HG02763 (cell line): ENCODE data around the gene BRD3OS.
"Not testable (repeated sequence)": the region's sequence is repeated elsewhere in the genome, so short reads cannot be mapped to it uniquely, and the experiment has no call there.

Experiments
- ATAC-seq: cut with Tn5 transposase; IDR thresholded peaks from one replicate; pipeline ENCODE4 v1.9.1; 2021; ENCODE audit warnings: mild to moderate bottlenecking, moderate library complexity; ENCODE audit not compliant: unreplicated experiment

BRD3OS gene

DNA sequence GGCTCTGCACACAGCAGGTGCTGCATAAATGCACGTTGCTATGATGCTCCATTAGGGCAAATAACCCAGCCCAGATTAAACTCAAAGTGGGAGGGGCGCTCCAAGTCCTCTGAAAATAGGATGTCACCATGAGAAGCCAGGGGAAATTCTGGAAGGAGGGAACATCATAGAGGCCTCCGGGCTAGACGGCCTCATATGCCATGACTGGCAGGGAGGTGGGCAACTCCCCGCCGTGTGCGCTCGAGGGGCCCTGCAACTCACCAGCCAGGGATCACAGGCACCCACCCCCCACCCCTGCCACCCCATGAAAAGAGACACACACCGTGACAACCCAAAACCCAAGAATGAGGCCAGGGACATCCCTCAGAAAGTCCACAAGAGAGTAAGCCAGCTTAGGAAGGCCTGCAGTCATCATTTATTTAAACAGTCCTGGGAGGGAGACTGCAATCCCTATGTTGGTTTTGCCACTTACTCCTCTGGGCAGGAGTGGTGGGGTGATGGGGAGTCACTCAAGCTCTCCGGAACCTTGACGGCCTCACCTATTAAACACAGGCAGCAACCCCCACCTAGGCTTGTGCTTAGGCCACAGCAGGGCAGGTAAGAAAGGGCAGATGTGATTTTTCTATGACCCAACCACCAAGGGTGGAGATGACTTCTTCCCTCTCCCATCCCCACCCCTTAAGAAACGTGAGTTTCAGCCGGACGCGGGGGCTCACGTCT is 37.2 kb upstream of the BRD3OS start:
- ATAC-seq = no peak

DNA sequence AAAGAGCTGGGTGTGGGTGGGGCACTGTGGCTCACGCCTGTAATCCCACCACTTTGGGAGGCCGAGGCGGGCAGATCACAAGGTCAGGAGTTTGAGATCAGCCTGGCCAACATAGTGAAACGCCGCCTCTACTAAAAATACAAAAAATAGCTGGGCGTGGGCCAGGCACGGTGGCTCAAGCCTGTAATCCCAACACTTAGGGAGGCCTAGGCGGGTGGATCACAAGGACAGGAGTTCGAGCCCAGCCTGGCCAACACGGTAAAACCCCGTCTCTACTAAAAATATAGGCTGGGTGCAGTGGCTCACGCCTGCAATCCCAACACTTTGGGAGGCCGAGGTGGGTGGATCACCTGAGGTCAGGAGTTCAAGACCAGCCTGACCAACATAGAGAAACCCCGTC is 36.5 kb upstream of the BRD3OS start:
- ATAC-seq = not testable (repeated sequence)

DNA sequence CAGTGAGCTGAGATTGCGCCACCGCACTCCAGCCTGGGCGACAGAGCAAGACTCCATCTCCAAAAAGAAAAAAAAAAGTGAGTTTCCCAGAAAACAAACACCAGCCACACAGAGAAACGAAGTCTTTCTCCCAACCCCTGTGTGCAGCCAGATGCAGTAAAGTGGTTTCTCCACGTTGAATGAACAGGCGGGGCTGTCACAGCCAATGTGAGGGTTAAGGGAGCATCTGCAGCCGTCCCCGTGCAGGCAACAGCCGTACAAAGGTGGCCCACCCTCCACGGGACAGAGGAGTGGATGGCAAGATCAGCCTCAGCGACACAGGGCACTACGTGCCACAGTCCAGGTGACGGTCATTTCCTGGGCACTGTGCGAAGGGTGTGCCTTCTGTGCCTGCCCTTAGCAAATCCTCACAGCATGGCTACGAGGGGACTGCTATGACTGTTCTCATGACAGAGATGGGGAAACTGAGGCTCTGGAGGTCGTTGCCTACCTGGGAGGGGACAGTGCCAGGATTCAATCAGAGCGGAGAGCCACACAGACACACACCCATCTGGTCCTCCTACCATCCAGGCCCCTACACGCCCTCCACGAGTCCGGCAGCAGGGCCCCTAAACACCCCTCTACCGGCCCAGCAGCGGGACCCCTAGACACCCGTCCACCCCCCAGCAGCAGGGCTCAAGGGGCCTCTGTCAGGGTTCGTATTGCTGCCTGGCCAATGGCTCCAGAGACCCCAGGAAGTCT is 35.5 kb upstream of the BRD3OS start:
- ATAC-seq = no peak

DNA sequence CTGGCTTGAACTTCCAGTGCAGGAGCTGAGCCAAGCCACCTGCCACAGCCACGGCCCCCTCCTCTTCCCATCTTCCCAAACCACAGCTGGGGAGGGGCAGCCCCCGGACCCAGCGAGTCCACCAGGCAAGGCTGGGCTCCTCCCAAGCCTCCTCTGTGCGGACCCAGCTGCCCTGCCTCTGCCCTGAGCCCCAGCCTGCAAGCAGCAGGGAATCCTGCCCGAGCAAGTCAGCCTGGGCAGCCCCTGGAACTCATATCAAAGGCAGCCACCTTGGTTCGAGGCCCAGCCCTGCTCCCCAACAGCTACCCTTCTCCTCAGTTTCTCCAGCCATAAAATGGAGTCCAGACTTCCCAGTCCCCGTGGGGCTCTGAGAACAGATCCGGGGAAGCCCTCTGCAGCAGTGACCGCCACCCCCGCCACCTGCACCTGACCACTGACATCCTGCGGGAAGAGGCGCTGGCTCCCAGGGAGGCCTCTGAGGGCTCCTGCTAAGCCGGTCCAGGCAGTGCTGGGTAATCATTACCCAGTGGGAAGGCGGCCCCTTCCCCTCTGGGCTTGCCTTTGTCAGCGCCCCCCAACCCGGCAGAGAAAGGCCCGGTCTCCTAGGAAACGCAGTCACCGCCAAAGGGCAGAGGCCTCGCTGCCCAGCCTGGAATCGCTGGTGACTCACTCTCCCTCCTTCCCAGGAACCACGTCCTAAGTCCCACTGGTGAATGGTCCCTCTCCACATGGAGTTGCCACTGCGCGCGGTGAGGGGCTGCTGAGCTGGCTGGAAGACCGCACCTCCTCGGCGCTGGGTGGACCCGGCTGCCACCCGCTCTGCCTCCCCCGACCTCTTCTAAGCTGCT is 34.7 kb upstream of the BRD3OS start:
- no peak for ATAC-seq

DNA sequence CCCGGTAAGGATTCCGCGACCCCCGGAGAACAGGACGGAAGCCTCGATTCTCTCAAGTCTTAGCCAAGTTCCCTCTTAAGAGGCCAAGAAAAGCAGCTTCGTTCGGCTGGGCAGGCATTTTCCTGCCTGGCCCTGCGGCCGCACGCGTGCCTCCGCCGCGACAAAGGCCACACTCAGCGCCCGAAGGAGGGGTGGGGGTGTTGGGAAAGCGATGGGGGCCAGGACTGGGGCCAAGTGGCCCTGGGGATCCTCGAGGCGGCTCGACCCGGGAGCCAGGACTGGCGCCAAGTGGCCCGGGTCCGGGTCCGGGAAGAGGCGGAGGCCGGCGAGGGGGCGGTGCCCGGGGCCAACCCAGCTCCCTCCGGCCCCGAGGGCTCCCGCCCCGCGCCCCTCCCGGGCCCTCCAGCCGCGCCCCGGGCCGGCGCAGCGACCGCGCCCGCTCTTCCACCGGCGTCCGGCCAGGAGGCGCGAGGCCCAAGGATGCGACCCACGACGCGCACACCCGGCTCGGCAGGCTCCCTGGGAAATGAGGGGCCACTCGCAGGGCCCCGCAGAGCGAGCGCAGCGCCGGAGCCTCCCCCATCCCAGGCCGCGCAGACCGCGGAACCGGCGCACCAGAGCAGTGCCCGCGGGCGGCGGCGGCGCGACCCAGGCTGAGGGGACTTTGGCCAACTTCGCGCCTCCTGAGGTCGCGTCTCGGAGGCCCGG is 33.9 kb upstream of the BRD3OS start:
- ATAC-seq = peak; percentile 3

DNA sequence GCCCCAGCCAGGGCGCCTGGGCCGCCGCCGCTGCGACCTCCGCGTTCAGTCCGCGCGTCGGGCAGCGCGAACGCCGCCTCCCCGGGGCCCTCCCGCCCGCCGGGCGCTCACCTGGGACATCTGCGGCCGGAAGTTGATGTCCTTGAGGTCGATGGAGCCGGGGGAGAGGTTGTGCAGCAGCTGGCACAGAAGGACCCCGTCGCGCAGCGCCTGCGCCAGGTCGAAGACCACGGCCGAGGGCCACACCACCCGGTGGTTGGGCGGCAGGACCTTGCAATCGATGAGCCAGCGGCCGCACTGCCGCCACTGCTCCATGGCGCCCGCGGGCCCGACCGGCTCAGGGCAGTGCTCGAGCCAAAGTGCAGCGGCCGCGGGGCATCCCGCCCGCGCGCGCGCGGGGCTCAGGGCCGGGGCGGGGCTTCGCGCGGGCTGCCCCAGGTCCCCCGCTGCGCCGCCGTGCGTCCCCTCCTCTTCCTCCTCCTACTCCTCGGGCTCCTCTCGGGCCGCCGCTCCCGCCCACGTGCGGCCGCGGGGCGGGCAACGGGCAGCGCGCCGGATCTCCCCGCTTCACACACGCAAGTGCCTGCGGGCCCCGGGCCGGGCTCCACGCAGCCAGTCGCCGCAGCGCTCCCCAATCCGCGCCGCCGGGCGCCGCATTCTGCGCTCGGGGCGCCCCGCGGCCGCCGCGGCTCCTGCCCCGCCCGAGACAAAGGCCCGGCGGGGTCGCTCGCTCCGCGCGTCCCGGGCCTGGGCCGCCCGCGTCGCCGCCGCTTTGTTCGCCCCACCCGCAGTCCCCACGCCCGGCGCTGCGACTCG is 33.1 kb upstream of the BRD3OS start, which contains the start of gene VAV2:
Gene VAV2 (minus strand): TSS at position 361 of the 816 bp plus-strand sequence. CDS start 46 bp downstream, at position 315.
- peak; percentile 51 for ATAC-seq

DNA sequence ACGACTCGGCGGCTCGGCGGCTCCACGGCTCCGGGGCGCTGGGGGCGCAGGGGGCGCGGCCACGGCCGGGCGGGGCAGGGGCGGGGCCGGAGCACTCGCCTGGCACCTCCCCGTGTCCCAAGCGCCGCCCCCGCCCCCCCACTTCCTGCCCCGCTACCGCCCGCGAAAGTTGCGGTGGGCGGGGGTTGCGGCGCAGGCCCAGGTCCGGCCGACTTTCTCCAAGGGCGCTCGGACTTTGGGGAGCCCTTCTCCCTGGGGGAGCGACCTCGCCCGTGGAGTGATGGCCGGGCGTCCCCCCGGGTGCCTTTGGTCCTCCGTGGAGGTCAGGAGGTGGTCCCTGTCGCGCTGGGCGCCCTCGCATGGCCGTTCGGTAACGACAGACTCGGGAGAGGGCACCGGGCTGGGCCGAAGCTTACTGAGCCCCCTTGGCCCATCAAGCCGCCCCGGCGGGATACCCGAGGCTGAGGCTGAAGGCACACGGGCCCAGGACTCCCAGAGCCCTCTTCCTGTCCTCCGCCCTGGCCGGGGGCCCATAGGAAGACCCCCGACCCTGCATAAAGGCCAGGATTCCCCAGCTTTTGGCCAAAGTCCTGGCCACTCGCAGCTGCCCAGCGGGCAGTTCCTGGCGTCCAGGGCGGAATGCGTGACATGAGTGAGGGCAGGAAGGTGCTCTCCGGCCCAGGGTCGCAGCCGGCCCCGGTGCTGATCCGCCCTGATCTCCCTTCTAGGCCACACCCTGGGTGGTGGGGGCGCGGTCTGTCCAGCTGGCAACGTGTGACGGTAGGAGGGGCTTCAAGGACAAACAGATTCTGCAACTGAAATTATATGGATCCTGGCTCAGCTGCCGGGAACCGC is 32.3 kb upstream of the BRD3OS start:
- peak; percentile 48 for ATAC-seq

DNA sequence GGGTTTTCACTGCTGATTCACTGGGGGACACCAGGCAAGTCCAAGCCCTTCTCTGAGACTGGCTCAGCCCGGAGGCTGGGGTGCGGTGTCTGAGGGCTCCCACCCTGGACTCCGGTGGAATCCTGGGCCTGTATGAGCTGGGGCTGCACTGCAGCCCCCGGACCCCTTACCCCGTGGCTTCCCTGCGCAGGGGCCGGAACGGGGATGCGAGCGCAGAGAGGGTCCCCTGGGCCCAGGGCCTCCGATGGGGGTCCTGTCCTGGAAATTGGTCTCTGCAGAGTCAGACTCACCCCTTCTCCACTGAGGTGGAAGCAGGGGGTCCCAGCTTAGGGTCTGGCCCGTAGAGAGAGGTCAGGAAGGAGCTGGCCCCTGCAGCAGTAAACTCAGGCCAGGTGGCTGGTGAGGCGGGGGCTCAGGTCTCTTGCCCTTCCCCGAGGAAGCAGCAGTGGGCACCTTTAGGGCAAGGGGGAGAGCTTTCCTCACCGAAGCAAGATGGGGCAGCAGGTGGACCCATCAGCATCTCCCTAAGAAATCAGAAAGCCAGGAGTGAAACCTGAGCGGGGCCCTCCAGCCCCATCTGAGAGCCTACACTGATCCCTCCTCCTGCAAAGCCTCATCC is 31.5 kb upstream of the BRD3OS start:
- ATAC-seq = no peak

DNA sequence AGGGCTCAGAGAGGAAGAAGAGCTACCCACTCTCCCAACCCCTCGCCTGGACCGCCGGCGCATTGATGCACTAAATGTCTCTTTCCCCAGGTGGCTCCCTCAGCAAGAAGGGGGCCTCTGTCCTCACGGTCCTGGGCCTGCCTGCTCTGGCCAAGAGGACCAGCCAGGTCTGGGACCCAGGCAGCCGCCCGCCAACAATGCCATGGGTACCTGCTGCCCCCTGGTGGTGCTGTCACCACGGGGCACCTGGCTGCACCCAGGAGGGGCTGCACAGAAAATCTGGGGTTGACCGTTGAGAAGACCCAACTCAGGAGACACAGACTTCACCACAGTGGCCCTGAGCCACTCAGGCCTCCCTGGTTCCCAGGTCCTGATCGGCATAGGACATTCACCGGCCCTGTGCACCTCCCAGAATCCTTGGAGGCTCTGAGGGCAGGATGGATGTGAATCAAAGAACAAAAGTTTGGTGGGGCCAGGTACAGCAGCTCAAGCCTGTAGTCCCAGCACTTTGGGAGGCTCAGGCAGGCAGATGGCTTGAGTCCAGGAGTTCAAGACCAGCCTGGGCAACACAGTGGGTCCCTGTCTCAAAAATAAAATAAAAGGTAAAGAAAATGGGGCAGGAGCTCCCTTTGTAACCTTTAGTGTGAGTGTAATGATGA is 30.8 kb upstream of the BRD3OS start:
- no peak for ATAC-seq

DNA sequence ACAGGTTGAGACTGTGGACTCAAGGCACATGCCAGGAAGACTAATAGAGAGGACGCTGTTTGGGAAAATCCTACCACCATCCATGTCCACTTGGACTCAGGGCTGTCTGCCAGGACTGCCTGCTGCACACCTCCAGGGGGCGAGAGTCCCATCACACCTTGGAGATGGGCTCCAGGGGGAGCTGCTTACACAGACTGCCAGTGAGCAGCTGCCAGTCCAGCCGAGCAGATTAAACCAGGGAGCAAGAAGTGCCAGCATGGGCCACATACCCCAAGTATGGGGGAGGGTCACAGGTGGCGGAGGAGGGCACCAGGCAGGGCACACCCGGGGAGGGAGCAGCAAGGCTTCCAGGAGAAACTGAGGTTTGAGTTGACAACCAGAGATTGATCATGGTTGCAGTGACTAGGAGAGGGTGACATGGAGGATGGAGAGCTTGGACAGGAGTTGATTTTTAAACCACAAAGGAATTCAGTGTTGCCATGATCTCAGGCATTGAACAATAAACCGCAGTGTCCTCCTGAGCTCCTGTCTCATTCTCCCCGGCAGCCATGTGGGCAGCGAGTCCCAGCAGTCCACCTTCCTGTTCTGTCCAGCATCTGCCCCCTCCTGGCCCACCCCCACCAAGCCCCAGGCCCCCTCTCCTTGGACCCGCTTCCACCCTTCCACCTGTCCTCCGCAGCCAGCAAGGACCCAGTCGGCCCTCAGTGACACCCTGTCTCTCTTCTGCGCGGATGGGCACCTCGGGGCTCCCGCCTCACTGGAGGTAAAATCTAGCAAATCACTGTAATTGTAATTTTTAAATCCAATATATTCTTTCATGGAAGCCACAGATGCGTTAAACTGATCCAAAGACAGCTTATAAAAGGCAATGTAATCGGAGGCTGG is 30.0 kb upstream of the BRD3OS start:
- ATAC-seq = no peak

DNA sequence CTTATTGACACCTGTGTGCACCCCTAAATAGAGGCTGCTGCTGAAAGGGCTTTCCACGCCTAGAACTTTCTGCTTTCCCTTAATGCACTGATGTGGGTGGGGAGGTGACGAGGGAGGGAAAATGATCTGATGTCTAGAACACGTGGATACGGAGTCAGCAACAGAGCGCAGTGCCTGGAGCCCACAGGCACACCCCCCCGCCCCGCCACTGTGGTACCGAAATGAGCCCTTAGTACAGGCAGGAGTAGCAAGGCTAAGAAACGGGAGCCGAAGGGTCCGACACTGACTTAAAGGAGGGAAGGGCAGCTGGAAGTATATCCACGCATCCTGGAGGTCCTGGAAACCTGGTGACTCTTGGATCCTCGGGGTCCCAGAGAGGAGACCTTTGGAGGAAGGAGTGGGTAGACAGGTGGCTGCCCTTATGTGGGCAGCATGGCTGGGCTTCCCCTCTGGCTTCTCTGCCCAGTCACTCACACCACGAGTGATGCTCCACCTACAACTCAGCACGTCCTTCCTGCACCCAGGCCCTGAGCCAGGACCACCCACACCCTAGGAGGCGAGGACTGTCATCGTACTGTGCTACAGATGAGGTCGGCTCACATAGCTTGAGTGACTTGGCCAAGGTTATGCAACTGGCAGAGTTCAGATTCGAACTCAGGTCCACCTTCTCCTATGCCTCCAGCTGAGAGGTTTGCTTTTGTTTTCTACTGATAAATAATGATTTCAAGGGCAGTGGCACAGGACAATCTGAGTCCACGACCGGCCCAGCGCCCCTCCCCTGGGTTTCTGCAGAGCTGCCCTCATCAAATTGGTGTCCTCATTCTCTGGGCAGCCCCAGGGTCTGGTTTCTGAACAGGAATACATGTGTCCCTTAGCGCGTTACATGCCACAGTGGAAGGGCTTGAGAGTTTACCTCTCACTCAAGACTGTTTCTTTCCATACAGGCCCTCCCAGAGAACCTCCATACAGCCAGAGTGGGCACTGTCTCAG is 28.5 kb upstream of the BRD3OS start:
- no peak for ATAC-seq

DNA sequence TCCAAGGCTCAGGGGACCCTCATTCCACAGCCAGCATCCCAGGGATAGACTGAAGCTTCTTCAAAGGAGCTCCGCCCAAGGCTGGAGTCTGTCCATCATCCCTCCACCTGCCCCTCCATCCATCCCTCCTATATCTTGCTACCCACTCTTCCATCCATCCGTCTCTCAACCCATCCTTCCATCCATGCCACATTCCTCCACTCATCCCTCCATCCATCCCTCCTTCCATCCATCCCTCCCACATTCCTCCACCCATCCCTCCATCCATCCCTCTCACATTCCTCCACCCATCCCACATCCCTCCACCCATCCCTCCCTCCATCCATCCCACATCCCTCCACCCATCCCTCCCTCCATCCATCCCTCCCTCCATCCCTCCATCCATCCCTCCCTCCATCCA is 27.7 kb upstream of the BRD3OS start:
- no peak for ATAC-seq

DNA sequence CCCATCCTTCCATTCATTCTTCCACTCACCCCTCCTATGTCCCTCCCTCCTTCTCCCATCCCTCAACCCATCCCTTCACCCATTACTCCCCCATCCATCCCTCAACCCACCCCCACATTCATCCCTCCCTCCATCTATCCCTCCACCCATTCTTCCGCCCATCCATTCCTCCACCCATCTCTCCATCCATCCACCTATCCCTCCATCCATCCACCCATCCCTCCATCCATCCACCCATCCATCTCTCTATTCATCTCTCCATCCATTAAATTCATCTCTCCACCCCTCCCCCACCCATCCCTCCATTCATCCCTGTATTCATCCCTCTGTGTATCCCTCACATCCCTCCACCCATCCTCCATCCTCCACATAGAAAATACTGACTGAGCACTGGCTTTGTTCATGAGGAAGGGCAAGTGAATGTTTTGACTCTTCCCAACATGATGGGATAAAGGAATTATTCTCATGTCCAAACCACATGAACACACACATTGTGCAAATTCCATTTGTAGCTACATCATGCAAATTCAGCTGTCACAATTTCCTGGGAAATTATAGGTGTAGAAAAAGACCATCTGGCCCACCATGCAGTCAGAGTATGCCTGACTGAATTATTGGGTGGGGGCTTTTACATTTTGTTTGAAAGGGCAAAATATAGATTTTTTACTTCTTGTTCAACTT is 26.2 kb upstream of the BRD3OS start:
- ATAC-seq = no peak

DNA sequence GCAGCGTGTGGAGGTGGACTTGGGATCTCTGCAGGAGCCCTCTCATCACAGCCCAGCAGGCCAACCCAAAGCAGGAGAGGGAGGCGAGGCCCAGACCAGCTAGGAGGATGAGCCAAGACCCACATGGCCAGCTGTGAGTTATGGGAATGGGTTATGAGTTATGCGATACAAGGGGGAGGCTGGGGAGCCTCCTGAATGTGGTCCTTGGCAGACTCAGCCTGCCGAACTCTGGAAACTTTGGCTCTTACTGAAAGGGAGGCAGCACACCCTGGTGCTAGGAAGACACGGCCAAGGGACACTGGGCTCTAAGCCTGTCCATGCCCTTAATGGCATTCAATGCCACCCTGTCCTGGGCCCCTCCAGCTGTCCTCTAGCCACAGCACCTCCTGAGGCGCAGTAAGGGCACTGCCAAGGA is 25.4 kb upstream of the BRD3OS start:
- no peak for ATAC-seq

DNA sequence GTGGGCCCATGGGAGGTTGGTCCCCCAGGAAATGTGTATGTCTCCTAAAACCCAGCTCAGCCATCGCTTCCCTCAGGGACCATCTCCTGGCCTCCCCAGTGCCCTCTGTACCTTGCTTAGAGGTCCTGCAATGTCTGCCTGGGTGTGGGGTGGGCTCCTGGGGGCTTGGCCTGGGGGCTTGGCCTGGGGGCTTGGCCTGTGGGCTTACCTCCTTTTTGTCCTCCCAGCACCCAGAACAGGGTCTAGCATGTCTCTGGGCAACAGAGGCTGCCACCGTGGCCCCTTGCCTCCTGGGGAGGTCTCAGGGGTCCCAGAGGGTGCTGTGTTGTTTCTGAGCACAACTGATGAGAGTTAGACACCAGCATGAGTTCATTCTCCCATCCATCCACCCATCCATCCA is 22.5 kb upstream of the BRD3OS start:
- ATAC-seq = no peak
